Measurements from ENCODE around the gene TM4SF4.

The TM4SF4 gene

GRCh38 chr3:149512073-149512782, 37.7 kb downstream of the TM4SF4 start:
- no peak for DNase-seq (ENCODE audit: low read depth)

- DNase-seq (ENCODE audit: low read depth) = no peak
Measured at GRCh38 chr3:149514471-149514870, 40.0 kb downstream of the TM4SF4 start.

GRCh38 chr3:149515249-149515648, 40.8 kb downstream of the TM4SF4 start:
- DNase-seq (ENCODE audit: low read depth) = no peak

DNA sequence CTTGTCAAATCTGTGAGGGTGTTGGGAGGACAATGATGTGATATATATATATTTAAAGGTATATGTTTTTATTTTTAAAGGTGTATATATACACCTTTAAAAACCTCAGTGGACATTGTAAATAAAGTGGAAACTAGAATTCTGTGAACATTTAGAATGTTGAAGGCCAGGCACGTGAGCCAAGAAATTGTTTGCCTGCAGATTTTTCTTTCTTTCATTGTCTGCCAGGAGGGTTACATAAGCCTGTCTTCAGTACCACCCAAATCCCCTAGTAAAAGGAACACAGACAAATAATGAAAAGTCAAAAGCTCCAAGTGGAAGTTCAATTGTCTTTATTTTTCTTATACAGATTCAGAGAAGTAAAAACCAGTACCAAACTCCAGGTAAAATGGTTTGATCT, 42.4 kb downstream of the TM4SF4 start:
- DNase-seq (ENCODE audit: low read depth) = no peak

- DNase-seq (ENCODE audit: low read depth) = no peak
Measured at GRCh38 chr3:149519912-149520311, 45.4 kb downstream of the TM4SF4 start.

- no peak for DNase-seq (ENCODE audit: low read depth)
Measured at GRCh38 chr3:149523512-149524299, 49.2 kb downstream of the TM4SF4 start.

GRCh38 chr3:149527531-149528339, 53.2 kb downstream of the TM4SF4 start:
- DNase-seq (ENCODE audit: low read depth) = no peak

- no peak for DNase-seq (ENCODE audit: low read depth)
Measured at GRCh38 chr3:149528340-149528650, 53.8 kb downstream of the TM4SF4 start.

DNA sequence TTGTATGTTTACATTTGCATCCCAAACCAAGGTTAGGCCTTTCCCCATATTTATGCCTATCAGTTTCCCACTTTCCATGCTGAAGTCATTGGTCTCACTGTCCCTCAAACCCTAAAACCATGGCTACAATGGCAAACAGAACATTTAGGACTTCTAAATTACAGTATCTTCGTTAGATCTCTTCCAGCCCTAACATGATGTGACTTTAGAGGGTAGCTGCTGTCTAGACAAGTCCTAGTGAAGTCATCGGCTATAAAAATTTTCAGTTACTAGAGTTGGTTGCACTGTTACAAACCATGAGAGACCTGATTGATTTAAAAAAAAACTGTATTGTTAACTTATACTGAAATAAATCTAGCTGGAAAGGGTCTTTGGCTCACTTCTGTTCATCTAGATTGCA, 54.6 kb downstream of the TM4SF4 start:
- DNase-seq (ENCODE audit: low read depth) = no peak

GRCh38 chr3:149532489-149533180, 58.1 kb downstream of the TM4SF4 start:
- DNase-seq (ENCODE audit: low read depth) = no peak

GRCh38 chr3:149534082-149534481, 59.6 kb downstream of the TM4SF4 start:
- DNase-seq (ENCODE audit: low read depth) = no peak

DNA sequence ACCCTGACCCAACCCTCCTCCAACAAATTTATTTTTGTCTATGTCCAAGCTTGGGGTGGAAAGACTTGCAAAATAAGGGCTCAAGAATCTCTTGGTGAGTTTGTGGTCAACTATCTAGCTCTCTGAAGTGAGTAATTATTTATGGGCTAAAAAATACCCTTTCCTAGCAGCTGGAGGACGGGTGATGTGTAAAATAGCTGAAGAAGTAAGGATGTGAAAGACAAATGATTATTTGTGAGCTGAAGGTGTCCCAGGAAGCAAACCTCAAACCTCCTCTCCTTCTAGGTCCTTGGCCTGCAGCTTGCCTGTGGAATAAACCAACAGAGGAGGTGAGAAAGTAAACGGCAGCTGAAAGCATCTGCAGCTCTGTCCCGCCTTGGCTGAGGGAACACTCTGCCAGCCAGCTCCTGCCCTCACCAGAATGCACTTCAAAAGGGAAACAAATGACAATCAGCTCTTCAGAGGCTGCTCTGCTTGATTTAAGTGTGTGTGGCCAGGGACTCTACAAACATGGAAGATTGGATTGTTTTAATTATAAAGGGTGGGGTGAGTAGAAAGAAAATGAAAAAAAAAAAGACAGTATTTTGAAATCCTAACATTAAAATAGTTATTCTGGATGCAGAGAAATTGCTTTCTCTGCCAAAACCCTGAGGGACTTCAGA, 60.3 kb downstream of the TM4SF4 start:
- DNase-seq (ENCODE audit: low read depth) = no peak

- DNase-seq (ENCODE audit: low read depth) = no peak
Measured at GRCh38 chr3:149535333-149535685, 60.8 kb downstream of the TM4SF4 start.

DNA sequence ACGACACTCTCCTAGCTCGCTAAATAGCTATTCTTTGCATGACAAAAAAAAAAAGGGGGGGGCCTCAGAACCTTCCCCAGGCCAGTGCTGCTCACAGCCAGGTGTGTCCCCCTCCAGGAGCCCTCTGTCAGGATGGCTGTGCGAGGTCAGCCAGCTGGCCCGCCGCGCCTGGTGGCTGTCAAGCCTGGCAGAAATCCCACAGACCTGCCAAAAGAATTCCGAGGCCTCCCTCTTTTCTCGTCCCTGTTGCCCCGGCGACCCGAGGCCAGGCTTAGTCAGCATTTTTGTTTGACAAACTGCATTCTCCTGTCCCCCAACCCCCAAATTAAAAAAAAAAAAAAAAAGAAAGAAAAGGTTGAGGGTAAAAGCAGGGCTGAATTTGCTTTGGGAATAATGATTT, 61.9 kb downstream of the TM4SF4 start:
- no peak for DNase-seq (ENCODE audit: low read depth)

DNA sequence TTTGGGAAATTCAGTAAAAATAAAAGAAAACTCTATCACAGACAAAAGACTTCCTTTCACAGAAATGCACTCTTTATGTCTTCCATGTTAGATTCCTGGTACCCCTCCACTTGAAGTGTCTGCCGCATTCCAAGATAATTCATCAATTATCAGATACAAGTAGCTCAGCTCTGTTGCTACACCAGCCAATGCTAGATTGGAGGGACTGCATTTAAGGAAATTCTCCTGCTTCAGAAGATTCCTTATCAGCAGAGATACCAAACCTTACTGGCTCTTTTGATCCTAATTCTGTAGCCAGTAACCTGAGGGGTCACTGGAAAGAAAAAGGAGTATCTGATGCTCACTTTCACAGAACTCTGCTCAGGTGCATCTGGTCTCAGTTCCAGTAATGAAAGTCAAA, 63.9 kb downstream of the TM4SF4 start:
- no peak for DNase-seq (ENCODE audit: low read depth)

DNA sequence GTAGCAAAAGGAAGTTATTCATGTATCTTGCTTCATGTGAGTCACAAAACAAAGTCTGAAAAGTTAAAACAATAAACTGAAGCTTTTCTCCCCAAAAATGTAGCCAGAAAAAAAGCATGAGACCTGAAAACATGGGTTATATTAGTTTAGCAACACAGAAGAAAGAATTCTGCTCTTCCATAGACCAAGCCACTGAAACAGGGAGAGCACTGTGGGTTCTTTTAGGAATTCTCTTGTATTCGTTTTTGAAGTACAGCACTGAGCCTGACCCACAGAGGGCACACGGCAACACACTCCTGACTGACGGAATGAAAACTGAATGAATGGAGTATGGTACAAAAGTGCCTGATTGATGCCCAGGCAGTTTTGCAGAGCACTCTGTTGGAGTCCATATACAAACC, 66.6 kb downstream of the TM4SF4 start:
- no peak for DNase-seq (ENCODE audit: low read depth)

DNA sequence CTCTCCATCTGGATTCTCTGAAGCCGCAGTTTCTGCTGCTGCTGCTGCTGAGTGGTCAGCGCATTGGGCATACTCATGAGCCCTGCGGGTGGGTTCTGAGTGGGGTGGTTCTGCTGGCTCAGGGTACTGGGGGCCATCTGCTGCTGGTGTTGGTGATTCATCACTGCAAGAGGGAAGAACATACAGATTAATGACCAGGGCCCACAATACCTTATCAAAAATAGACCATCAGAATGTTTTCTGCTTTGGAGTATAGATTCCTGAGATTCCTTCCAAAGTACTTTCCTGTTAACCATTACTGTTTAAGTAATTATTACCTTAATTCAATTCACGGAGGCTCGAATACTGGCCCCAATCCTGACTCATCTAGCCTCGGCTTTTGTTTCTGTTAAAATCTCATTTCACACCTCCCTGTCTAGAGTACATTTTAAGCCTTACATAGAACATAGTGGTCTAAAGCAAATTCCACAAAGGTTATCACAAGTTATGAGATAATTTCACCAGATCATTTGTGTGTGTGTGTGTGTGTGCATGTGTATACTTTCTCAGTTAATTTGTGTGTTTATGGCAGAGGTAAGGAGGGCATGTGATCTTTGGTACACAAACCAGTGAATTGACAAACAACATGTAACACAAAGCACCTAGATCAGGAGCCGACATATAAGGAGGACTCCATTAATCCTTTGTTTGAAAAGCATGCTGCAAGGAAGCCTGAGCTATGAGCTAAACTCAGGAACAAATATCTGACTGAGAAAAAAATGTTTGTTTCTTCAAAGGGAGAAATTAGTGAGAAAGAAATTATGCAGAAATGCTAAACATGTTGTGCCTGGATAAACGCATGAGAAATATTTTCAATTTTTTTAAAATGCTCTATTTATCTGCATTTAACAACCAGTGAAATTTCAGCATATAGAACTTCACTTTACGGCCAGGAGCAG, 68.1 kb downstream of the TM4SF4 start:
- DNase-seq (ENCODE audit: low read depth) = no peak

GRCh38 chr3:149545049-149545448, 70.6 kb downstream of the TM4SF4 start:
- DNase-seq (ENCODE audit: low read depth) = no peak

DNA sequence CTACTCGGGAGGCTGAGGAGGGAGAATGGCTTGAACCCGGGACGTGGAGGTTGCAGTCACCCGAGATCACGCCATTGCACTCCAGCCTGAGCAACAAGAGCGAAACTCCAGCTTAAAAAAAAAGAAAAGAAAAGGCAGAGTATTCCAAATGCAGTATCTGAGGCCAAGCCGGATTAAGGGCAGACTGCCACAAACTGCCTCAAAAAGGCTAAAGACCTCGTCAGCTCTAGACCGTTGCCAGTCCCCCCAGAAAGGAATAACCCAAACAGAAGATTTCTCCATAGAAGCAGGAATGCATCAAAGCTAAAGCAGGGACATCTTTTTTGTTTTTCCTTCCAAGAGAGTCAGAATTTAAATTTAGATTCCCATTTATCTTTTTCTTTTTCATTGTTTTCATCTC, 72.9 kb downstream of the TM4SF4 start:
- no peak for DNase-seq (ENCODE audit: low read depth)

- DNase-seq (ENCODE audit: low read depth) = no peak
Measured at GRCh38 chr3:149547954-149548668, 73.6 kb downstream of the TM4SF4 start.
